Endodermal cell (in vitro differentiated cells): ENCODE measurements around the gene MISP. TPM values are rescaled to one million over a fixed set of nuclear protein-coding genes. Genes with fewer than 3 reads are reported as not detected.
A peak's percentile ranks its signal among the peaks of the same experiment; 100 is the strongest.

Experiments used
- DNase-seq: peaks from one replicate; pipeline ENCODE4 v3.0.0-alpha.2; 2017
- H3K27ac ChIP-seq: 2 replicates; pipeline ENCODE4 v1.5.1; 2013; ENCODE audit warnings: mild to moderate bottlenecking, low read depth, low read length, moderate library complexity
- H3K27me3 ChIP-seq: 2 replicates; pipeline ENCODE4 v1.6.1; 2013; ENCODE audit warnings: mild to moderate bottlenecking, low read length, moderate library complexity; ENCODE audit not compliant: insufficient read depth, control insufficient read depth, poor library complexity, severe bottlenecking
- H3K36me3 ChIP-seq: 2 replicates; pipeline ENCODE4 v1.7.0; 2013; ENCODE audit warnings: mild to moderate bottlenecking, low read length, moderate library complexity; ENCODE audit not compliant: control insufficient read depth, insufficient read depth
- H3K4me1 ChIP-seq: one replicate; pipeline ENCODE4 v1.7.0; 2013; ENCODE audit warnings: low read length; ENCODE audit not compliant: control insufficient read depth, insufficient read depth
- H3K4me3 ChIP-seq: 2 replicates; pipeline ENCODE4 v1.5.1; 2013; ENCODE audit warnings: mild to moderate bottlenecking, low read length, moderate library complexity
- H3K9ac ChIP-seq: 2 replicates; pipeline ENCODE4 v1.6.1; 2013; ENCODE audit warnings: mild to moderate bottlenecking, low read length, moderate library complexity; ENCODE audit not compliant: poor library complexity, severe bottlenecking; ENCODE audit errors: extremely low read depth
- H3K9me3 ChIP-seq: 2 replicates; pipeline ENCODE4 v1.6.1; 2013; ENCODE audit warnings: mild to moderate bottlenecking, low read length, moderate library complexity; ENCODE audit not compliant: control insufficient read depth
- H3K27ac Mint-ChIP-seq: 2 replicates; pipeline ENCODE4 v1.8.0; 2020; ENCODE audit warnings: mixed read lengths
- H3K27me3 Mint-ChIP-seq: 2 replicates; pipeline ENCODE4 v1.8.0; 2021; ENCODE audit warnings: mild to moderate bottlenecking, mixed read lengths; ENCODE audit not compliant: insufficient read depth
- H3K36me3 Mint-ChIP-seq: 2 replicates; pipeline ENCODE4 v1.8.0; 2020; ENCODE audit warnings: low read depth, mixed read lengths
- H3K4me1 Mint-ChIP-seq: 2 replicates; pipeline ENCODE4 v1.8.0; 2020; ENCODE audit warnings: mixed read lengths
- H3K4me3 Mint-ChIP-seq: 2 replicates; pipeline ENCODE4 v1.8.0; 2020; ENCODE audit warnings: mild to moderate bottlenecking, moderate library complexity, mixed read lengths
- H3K9me3 Mint-ChIP-seq: 2 replicates; pipeline ENCODE4 v1.8.0; 2020; ENCODE audit warnings: mild to moderate bottlenecking, mixed read lengths
- CTCF ChIP-seq: fragments of 200-600 bp; sonication (generic); conservative IDR thresholded peaks from 2 replicates; pipeline ENCODE4 v1.5.0; 2021; ENCODE audit warnings: antibody characterized with exemption, mild to moderate bottlenecking
- WGBS, 2 experiments: methylation state at CpG; one replicate each; pipeline versions ENCODE4 v1.1.5 to v1.1.7; 2013; ENCODE audit warnings: missing lambda C conversion rate in 2 of 2, mixed read lengths in 1 of 2; ENCODE audit not compliant: insufficient coverage in 1 of 2, insufficient read length in 1 of 2; 5-methylcytosine and 5-hydroxymethylcytosine counted together
- total RNA-seq, 2 donors: library from RNA; stranded (reverse); fragmentation: NEBNext Ultra II Directional in 1 of 2; extraction: Animal tissue kit (Norgen Biotek cat#: 25700) in 1 of 2; gene quantifications; 2 replicates in 1 of 2; 3 replicates in 1 of 2; pipeline ENCODE4 v1.2.1, GENCODE V29; 2021

MISP gene
- total RNA-seq, 2 donors from 2014 or later, result 0.11 TPM; not detected in 1

- DNase-seq, result no peak
- H3K9me3 ChIP-seq, result no peaks in the 10 kb centered on the region
- H3K27ac Mint-ChIP-seq, result no peak overlapping the region
- H3K9me3 Mint-ChIP-seq, result peaks cover 12% of the 10 kb centered on the region
- H3K4me3 ChIP-seq, result no peak overlapping the region
- no peak for TF ChIP-seq CTCF
- no peaks in the 10 kb centered on the region for H3K27me3 Mint-ChIP-seq
- no peak overlapping the region for H3K9ac ChIP-seq
- no peak overlapping the region for H3K4me3 Mint-ChIP-seq
- no peaks in the 10 kb centered on the region for H3K36me3 ChIP-seq
- H3K4me1 Mint-ChIP-seq, result no peaks in the 10 kb centered on the region
- no peaks in the 10 kb centered on the region for H3K27me3 ChIP-seq
- H3K27ac ChIP-seq, result peak overlapping the region; percentile 78
- H3K4me1 ChIP-seq, result no peaks in the 10 kb centered on the region
- WGBS, 2 experiments, result 86 to 88% methylated on average over 21 to 38 of the region's 39 CpGs
- no peaks in the 10 kb centered on the region for H3K36me3 Mint-ChIP-seq
Measured at GRCh38 chr19:752652-753517, 2.0 kb downstream of the MISP start.

- H3K4me1 ChIP-seq, result no peaks in the 10 kb centered on the region
- Mint-ChIP-seq H3K4me3 (no peak overlapping the region), H3K27ac (no peak overlapping the region), H3K36me3 (no peaks in the 10 kb centered on the region), H3K4me1 (no peaks in the 10 kb centered on the region), H3K9me3 (peaks cover 23% of the 10 kb centered on the region), H3K27me3 (no peaks in the 10 kb centered on the region)
- no peaks in the 10 kb centered on the region for H3K36me3 ChIP-seq
- no peak for DNase-seq
- WGBS, 2 experiments, result 90 to 94% methylated on average over 5 to 9 of the region's 9 CpGs
- H3K9me3 ChIP-seq, result no peaks in the 10 kb centered on the region
- H3K27ac ChIP-seq, result no peak overlapping the region
- no peaks in the 10 kb centered on the region for H3K27me3 ChIP-seq
- TF ChIP-seq CTCF, result no peak
- H3K4me3 ChIP-seq, result no peak overlapping the region
- no peak overlapping the region for H3K9ac ChIP-seq
Measured at GRCh38 chr19:754530-754929, 3.6 kb downstream of the MISP start.

GRCh38 chr19:755063-755462, 4.2 kb downstream of the MISP start:
- no peak overlapping the region for H3K27ac Mint-ChIP-seq
- TF ChIP-seq CTCF, result no peak
- no peaks in the 10 kb centered on the region for H3K4me1 Mint-ChIP-seq
- H3K9ac ChIP-seq, result no peak overlapping the region
- H3K4me3 Mint-ChIP-seq, result no peak overlapping the region
- no peaks in the 10 kb centered on the region for H3K36me3 Mint-ChIP-seq
- H3K36me3 ChIP-seq, result no peaks in the 10 kb centered on the region
- WGBS, 2 experiments, result 94 to 95% methylated on average over 11 to 15 of the region's 15 CpGs
- H3K27me3 ChIP-seq, result no peaks in the 10 kb centered on the region
- no peak overlapping the region for H3K4me3 ChIP-seq
- no peak for DNase-seq
- no peaks in the 10 kb centered on the region for H3K4me1 ChIP-seq
- H3K27ac ChIP-seq, result no peak overlapping the region
- no peaks in the 10 kb centered on the region for H3K27me3 Mint-ChIP-seq
- H3K9me3 Mint-ChIP-seq, result peaks cover 27% of the 10 kb centered on the region
- no peaks in the 10 kb centered on the region for H3K9me3 ChIP-seq
